ENCODE data around the gene GFER. TPM values are rescaled to one million over a fixed set of nuclear protein-coding genes. Genes with fewer than 3 reads are reported as not detected.

GFER gene
- total and polyA plus RNA-seq, 9 of the 15 experiments (the other 6 are each of a cell fraction or from before 2014, with no cell fraction given), result 4.3 to 53.7 (median 19.8) TPM

DNA sequence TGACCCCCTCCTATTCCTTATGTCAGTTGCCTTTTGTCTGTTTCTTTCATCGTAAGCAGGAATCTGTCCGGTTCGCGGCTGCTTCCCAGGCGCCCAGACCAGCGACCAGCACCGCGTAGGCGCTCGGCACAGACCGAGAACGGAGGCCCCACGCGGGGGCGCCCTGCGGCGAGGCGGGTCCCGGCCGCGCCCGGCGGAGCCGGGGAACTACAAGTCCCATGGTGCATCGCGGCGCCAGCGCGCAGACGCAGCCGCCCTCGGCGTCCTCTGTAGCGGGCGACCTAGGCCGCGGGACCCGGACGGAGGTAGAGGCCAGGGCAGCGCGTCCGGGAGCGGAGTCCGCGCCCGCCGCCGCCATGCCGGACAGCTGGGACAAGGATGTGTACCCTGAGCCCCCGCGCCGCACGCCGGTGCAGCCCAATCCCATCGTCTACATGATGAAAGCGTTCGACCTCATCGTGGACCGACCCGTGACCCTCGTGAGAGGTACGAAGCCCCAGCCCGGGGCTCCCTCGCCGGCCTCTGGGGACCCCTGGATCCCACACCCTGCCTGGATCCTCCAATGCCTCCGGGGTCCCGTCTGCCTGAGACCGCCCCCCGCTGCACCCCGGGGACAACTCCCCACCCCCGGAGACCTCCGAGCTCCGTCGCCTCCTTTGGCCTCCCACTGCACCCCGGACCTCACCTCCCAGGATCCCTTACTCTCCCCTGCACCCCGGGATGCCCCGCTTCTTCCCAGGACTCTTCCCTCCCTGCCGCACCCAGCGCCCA, 24.5 kb upstream of the GFER start, which contains the start of gene NDUFB10 (continued):
- TF ChIP-seq, protein P1, sequence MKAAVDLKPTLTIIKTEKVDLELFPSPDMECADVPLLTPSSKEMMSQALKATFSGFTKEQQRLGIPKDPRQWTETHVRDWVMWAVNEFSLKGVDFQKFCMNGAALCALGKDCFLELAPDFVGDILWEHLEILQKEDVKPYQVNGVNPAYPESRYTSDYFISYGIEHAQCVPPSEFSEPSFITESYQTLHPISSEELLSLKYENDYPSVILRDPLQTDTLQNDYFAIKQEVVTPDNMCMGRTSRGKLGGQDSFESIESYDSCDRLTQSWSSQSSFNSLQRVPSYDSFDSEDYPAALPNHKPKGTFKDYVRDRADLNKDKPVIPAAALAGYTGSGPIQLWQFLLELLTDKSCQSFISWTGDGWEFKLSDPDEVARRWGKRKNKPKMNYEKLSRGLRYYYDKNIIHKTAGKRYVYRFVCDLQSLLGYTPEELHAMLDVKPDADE (conservative IDR thresholded peaks at IDR 0.05; ENCODE audit: control insufficient read depth, low read depth, low read length), result peak; percentile 95
- TF ChIP-seq, protein P2, sequence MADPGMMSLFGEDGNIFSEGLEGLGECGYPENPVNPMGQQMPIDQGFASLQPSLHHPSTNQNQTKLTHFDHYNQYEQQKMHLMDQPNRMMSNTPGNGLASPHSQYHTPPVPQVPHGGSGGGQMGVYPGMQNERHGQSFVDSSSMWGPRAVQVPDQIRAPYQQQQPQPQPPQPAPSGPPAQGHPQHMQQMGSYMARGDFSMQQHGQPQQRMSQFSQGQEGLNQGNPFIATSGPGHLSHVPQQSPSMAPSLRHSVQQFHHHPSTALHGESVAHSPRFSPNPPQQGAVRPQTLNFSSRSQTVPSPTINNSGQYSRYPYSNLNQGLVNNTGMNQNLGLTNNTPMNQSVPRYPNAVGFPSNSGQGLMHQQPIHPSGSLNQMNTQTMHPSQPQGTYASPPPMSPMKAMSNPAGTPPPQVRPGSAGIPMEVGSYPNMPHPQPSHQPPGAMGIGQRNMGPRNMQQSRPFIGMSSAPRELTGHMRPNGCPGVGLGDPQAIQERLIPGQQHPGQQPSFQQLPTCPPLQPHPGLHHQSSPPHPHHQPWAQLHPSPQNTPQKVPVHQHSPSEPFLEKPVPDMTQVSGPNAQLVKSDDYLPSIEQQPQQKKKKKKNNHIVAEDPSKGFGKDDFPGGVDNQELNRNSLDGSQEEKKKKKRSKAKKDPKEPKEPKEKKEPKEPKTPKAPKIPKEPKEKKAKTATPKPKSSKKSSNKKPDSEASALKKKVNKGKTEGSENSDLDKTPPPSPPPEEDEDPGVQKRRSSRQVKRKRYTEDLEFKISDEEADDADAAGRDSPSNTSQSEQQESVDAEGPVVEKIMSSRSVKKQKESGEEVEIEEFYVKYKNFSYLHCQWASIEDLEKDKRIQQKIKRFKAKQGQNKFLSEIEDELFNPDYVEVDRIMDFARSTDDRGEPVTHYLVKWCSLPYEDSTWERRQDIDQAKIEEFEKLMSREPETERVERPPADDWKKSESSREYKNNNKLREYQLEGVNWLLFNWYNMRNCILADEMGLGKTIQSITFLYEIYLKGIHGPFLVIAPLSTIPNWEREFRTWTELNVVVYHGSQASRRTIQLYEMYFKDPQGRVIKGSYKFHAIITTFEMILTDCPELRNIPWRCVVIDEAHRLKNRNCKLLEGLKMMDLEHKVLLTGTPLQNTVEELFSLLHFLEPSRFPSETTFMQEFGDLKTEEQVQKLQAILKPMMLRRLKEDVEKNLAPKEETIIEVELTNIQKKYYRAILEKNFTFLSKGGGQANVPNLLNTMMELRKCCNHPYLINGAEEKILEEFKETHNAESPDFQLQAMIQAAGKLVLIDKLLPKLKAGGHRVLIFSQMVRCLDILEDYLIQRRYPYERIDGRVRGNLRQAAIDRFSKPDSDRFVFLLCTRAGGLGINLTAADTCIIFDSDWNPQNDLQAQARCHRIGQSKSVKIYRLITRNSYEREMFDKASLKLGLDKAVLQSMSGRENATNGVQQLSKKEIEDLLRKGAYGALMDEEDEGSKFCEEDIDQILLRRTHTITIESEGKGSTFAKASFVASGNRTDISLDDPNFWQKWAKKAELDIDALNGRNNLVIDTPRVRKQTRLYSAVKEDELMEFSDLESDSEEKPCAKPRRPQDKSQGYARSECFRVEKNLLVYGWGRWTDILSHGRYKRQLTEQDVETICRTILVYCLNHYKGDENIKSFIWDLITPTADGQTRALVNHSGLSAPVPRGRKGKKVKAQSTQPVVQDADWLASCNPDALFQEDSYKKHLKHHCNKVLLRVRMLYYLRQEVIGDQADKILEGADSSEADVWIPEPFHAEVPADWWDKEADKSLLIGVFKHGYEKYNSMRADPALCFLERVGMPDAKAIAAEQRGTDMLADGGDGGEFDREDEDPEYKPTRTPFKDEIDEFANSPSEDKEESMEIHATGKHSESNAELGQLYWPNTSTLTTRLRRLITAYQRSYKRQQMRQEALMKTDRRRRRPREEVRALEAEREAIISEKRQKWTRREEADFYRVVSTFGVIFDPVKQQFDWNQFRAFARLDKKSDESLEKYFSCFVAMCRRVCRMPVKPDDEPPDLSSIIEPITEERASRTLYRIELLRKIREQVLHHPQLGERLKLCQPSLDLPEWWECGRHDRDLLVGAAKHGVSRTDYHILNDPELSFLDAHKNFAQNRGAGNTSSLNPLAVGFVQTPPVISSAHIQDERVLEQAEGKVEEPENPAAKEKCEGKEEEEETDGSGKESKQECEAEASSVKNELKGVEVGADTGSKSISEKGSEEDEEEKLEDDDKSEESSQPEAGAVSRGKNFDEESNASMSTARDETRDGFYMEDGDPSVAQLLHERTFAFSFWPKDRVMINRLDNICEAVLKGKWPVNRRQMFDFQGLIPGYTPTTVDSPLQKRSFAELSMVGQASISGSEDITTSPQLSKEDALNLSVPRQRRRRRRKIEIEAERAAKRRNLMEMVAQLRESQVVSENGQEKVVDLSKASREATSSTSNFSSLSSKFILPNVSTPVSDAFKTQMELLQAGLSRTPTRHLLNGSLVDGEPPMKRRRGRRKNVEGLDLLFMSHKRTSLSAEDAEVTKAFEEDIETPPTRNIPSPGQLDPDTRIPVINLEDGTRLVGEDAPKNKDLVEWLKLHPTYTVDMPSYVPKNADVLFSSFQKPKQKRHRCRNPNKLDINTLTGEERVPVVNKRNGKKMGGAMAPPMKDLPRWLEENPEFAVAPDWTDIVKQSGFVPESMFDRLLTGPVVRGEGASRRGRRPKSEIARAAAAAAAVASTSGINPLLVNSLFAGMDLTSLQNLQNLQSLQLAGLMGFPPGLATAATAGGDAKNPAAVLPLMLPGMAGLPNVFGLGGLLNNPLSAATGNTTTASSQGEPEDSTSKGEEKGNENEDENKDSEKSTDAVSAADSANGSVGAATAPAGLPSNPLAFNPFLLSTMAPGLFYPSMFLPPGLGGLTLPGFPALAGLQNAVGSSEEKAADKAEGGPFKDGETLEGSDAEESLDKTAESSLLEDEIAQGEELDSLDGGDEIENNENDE (IDR thresholded peaks at IDR 0.05; ENCODE audit: low read depth, low read length), result no peak
- TF ChIP-seq, protein P3, sequence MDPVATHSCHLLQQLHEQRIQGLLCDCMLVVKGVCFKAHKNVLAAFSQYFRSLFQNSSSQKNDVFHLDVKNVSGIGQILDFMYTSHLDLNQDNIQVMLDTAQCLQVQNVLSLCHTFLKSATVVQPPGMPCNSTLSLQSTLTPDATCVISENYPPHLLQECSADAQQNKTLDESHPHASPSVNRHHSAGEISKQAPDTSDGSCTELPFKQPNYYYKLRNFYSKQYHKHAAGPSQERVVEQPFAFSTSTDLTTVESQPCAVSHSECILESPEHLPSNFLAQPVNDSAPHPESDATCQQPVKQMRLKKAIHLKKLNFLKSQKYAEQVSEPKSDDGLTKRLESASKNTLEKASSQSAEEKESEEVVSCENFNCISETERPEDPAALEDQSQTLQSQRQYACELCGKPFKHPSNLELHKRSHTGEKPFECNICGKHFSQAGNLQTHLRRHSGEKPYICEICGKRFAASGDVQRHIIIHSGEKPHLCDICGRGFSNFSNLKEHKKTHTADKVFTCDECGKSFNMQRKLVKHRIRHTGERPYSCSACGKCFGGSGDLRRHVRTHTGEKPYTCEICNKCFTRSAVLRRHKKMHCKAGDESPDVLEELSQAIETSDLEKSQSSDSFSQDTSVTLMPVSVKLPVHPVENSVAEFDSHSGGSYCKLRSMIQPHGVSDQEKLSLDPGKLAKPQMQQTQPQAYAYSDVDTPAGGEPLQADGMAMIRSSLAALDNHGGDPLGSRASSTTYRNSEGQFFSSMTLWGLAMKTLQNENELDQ (CRISPR knock-in tag; IDR thresholded peaks at IDR 0.05; ENCODE audit: borderline replicate concordance), result no peak
- TF ChIP-seq, protein P4, sequence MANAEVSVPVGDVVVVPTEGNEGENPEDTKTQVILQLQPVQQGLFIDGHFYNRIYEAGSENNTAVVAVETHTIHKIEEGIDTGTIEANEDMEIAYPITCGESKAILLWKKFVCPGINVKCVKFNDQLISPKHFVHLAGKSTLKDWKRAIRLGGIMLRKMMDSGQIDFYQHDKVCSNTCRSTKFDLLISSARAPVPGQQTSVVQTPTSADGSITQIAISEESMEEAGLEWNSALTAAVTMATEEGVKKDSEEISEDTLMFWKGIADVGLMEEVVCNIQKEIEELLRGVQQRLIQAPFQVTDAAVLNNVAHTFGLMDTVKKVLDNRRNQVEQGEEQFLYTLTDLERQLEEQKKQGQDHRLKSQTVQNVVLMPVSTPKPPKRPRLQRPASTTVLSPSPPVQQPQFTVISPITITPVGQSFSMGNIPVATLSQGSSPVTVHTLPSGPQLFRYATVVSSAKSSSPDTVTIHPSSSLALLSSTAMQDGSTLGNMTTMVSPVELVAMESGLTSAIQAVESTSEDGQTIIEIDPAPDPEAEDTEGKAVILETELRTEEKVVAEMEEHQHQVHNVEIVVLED (CRISPR knock-in tag; IDR thresholded peaks at IDR 0.05), result peak; percentile 89
- TF ChIP-seq MAZ (CRISPR knock-in tag; conservative IDR thresholded peaks at IDR 0.05 in 1 of 2, IDR thresholded peaks at IDR 0.05 in 1 of 2) (peak in 1 of 2 experiments; percentile 78; a peak in 3 of 4 replicates), XRCC5 (IDR thresholded peaks at IDR 0.05; ENCODE audit: low read depth, low read length) (peak; percentile 86; the same call in 1 of the 2 replicates), U2AF1 (optimal IDR thresholded peaks at IDR 0.05; ENCODE audit: low read depth, low read length) (peak; percentile 89)
- TF ChIP-seq, protein P5, sequence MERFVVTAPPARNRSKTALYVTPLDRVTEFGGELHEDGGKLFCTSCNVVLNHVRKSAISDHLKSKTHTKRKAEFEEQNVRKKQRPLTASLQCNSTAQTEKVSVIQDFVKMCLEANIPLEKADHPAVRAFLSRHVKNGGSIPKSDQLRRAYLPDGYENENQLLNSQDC (CRISPR knock-in tag; IDR thresholded peaks at IDR 0.05), result no peak
